ENCODE results near the gene CNIH1.

CNIH1 gene

DNA sequence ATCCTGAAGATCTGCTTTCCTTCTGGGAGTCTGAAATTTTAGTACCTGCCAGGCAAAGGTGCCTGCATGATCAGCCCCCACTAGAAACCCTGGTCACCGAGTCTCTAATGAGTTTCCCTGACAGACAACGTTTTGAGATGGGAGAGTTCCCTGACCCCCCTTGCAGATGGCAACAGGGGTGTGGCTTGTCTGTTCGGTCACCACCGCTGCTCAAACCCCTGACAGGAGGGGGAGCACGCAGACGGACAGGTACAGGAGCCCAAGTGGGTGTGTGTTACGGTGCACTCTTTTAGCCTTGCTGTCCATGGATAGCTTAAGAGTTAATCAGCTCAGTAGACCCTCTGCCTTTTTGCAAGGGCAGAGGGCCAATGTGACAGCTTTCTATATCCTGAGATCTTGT lies 63.7 kb downstream of the CNIH1 start:
- FAIRE-seq, result no peak

DNA sequence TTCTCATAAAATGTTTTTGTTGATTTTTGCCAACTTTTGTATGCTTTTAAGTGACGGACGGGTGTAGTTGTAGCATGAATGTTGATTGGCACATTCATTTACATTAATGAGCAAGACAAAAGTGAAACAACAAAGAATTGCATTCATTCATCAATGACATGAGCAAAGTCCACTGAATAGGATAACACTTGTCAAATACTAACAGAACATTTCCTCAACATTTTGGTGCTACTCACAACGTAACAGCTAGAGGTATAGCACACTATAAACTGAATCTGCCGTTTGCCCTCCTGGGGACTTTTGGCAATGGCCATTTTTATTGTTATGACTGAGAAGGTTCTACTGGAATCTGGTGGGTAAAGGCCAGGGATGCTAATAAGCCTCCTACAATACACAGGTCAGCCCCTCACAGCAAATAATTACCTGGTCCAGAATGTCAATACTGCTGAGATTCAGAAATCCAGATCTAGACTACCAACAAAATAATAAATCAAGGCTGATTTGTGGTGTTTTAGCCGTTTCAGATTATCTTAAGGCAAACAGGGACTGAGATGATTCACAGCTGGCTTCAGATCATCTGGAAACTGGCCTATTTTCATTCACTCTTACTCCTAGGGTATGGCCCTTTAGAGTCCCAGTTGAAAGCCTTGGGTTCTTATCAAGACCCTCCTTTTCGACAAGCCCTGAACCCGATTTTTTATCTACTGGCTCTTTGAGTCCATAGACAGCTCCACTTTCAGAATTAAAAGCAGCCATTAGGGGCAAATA lies 66.9 kb downstream of the CNIH1 start:
- no peak for FAIRE-seq
